ENCODE data around the gene PRSS35. TPM values are rescaled to one million over a fixed set of nuclear protein-coding genes. Genes with fewer than 3 reads are reported as not detected.

PRSS35 gene
- total RNA-seq, 2 donors from 2014 or later: not detected

Other genes starting within 250 kb of the PRSS35 start
- gene ME1, start 81.5 kb upstream of the PRSS35 start, total RNA-seq: 1 to 10 TPM; 4.8 to 6.8 TPM
- under 1 TPM; 0.24 to 0.25 TPM for gene SNAP91, start 196.6 kb downstream of the PRSS35 start, total RNA-seq